GM19463 (cell line): ENCODE results near the gene NSFL1C.
A peak's percentile ranks its signal among the peaks of the same experiment; 100 is the strongest.

Experiments used
- ATAC-seq: cut with Tn5 transposase; IDR thresholded peaks from one replicate; pipeline ENCODE4 v1.9.1; 2021; ENCODE audit warnings: mild to moderate bottlenecking, moderate library complexity; ENCODE audit not compliant: unreplicated experiment

NSFL1C gene

GRCh38 chr20:1486566-1486965 lies 19.9 kb upstream of the NSFL1C start:
- ATAC-seq = no peak

GRCh38 chr20:1484438-1485116 lies 17.9 kb upstream of the NSFL1C start:
- ATAC-seq = no peak

GRCh38 chr20:1479831-1480595 lies 13.4 kb upstream of the NSFL1C start:
- no peak for ATAC-seq

GRCh38 chr20:1478566-1478965 lies 11.9 kb upstream of the NSFL1C start:
- ATAC-seq = no peak

GRCh38 chr20:1477896-1478490 lies 11.3 kb upstream of the NSFL1C start:
- ATAC-seq = no peak

- no peak for ATAC-seq
Measured at GRCh38 chr20:1474817-1475603, 8.4 kb upstream of the NSFL1C start.

- no peak for ATAC-seq
Measured at GRCh38 chr20:1474325-1474724, 7.7 kb upstream of the NSFL1C start.

GRCh38 chr20:1473246-1474220 lies 6.9 kb upstream of the NSFL1C start:
- no peak for ATAC-seq

GRCh38 chr20:1472556-1473245 lies 6.1 kb upstream of the NSFL1C start:
- ATAC-seq = no peak

GRCh38 chr20:1471242-1471641 lies 4.6 kb upstream of the NSFL1C start:
- ATAC-seq = no peak

GRCh38 chr20:1469925-1470571 lies 3.4 kb upstream of the NSFL1C start:
- ATAC-seq = peak; percentile 42

GRCh38 chr20:1469306-1469905 lies 2.8 kb upstream of the NSFL1C start:
- ATAC-seq = no peak

- no peak for ATAC-seq
Measured at GRCh38 chr20:1468117-1468624, 1.5 kb upstream of the NSFL1C start.

- ATAC-seq = no peak
Measured at GRCh38 chr20:1467355-1468116, 887 bp upstream of the NSFL1C start.

- no peak for ATAC-seq
Measured at GRCh38 chr20:1467082-1467354, 369 bp upstream of the NSFL1C start.

GRCh38 chr20:1465470-1466210 lies 1.0 kb downstream of the NSFL1C start:
- no peak for ATAC-seq

GRCh38 chr20:1463971-1464570 lies 2.6 kb downstream of the NSFL1C start:
- ATAC-seq = no peak
